Nephron progenitor cell (in vitro differentiated cells): ENCODE results near the gene DCLK2.
A peak's percentile ranks its signal among the peaks of the same experiment; 100 is the strongest.

ENCODE experiments used
- DNase-seq: peaks from one replicate; pipeline ENCODE4 v3.0.0; 2021
- H3K27ac Mint-ChIP-seq: 2 replicates; pipeline ENCODE4 v1.8.0; 2021; ENCODE audit warnings: mild to moderate bottlenecking, moderate library complexity, mixed read lengths
- H3K27me3 Mint-ChIP-seq: 2 replicates; pipeline ENCODE4 v1.8.0; 2021; ENCODE audit warnings: mild to moderate bottlenecking, low read depth, mixed read lengths; ENCODE audit not compliant: poor library complexity
- H3K36me3 Mint-ChIP-seq: 2 replicates; pipeline ENCODE4 v1.8.0; 2021; ENCODE audit warnings: low read depth, mixed read lengths
- H3K4me1 Mint-ChIP-seq: 2 replicates; pipeline ENCODE4 v1.8.0; 2021; ENCODE audit warnings: mixed read lengths
- H3K4me3 Mint-ChIP-seq: 2 replicates; pipeline ENCODE4 v1.8.0; 2021; ENCODE audit warnings: mild to moderate bottlenecking, moderate library complexity, mixed read lengths
- H3K9me3 Mint-ChIP-seq: 2 replicates; pipeline ENCODE4 v1.8.0; 2021; ENCODE audit warnings: mild to moderate bottlenecking, moderate library complexity, mixed read lengths
- CTCF ChIP-seq: fragments of 200-600 bp; sonication (generic); IDR thresholded peaks from 2 replicates; pipeline ENCODE4 v1.5.0; 2021; ENCODE audit warnings: antibody characterized with exemption

Gene DCLK2

GRCh38 chr4:150078041-150078578, at the start of gene DCLK2:
TSS of gene DCLK2 (plus strand) at chr4:150078445. CDS start at chr4:150079028, 583 bp downstream.
- Mint-ChIP-seq H3K27ac (no peak within 1 kb of the TSS), H3K36me3 (no peaks in the 10 kb centered on the region), H3K27me3 (peaks cover 74% of the 10 kb centered on the region), H3K4me1 (peaks cover 6% of the 10 kb centered on the region), H3K4me3 (peak within 1 kb of the TSS; percentile 82), H3K9me3 (no peaks in the 10 kb centered on the region)
- TF ChIP-seq CTCF, result no peak
- peak; percentile 82 for DNase-seq

- Mint-ChIP-seq H3K27me3 (peaks cover 5% of the 10 kb centered on the region), H3K27ac (no peak overlapping the region), H3K9me3 (peaks cover 19% of the 10 kb centered on the region), H3K4me1 (no peaks in the 10 kb centered on the region), H3K4me3 (no peak overlapping the region), H3K36me3 (peaks cover 4% of the 10 kb centered on the region)
- no peak for TF ChIP-seq CTCF
- DNase-seq, result no peak
These were observed 45.7 kb upstream of the DCLK2 start for GRCh38 chr4:150032541-150032940.

- TF ChIP-seq CTCF, result no peak
- Mint-ChIP-seq H3K27me3 (peaks cover 7% of the 10 kb centered on the region), H3K9me3 (peaks cover 13% of the 10 kb centered on the region), H3K4me3 (no peak overlapping the region), H3K4me1 (no peaks in the 10 kb centered on the region), H3K27ac (no peak overlapping the region), H3K36me3 (peaks cover under 1% of the 10 kb centered on the region)
- no peak for DNase-seq
These were observed 45.2 kb upstream of the DCLK2 start for GRCh38 chr4:150033081-150033480.

GRCh38 chr4:150033901-150034300, 44.3 kb upstream of the DCLK2 start:
- no peak for DNase-seq
- Mint-ChIP-seq H3K4me1 (no peaks in the 10 kb centered on the region), H3K4me3 (no peak overlapping the region), H3K36me3 (no peaks in the 10 kb centered on the region), H3K27me3 (peaks cover 7% of the 10 kb centered on the region), H3K9me3 (peaks cover 13% of the 10 kb centered on the region), H3K27ac (no peak overlapping the region)
- TF ChIP-seq CTCF, result no peak

- peaks cover 16% of the 10 kb centered on the region for H3K27me3 Mint-ChIP-seq
- H3K4me1 Mint-ChIP-seq, result no peaks in the 10 kb centered on the region
- no peaks in the 10 kb centered on the region for H3K36me3 Mint-ChIP-seq
- no peak overlapping the region for H3K4me3 Mint-ChIP-seq
- no peak for TF ChIP-seq CTCF
- DNase-seq, result no peak
- H3K9me3 Mint-ChIP-seq, result peaks cover 9% of the 10 kb centered on the region
- H3K27ac Mint-ChIP-seq, result no peak overlapping the region
These were observed 40.9 kb upstream of the DCLK2 start for GRCh38 chr4:150037251-150037856.
